Tibial nerve (tissue), 4 donors: Measurements from ENCODE around the gene GSN. TPM values are rescaled to one million over a fixed set of nuclear protein-coding genes. Genes with fewer than 3 reads are reported as not detected.

Source experiments
- DNase-seq, 2 donors: peaks; one replicate each; pipeline ENCODE4 v3.0.0-alpha.2; 2019; ENCODE audit warnings: low spot score in 2 of 2
- H3K27ac ChIP-seq, 4 donors: fragments of 200-600 bp; sonication (generic) in 3 of 4; one replicate each; pipeline ENCODE4 v1.5.1; 2017 to 2019; ENCODE audit warnings: mild to moderate bottlenecking in 1 of 4
- H3K27me3 ChIP-seq, 2 donors: fragments of 200-600 bp; sonication (generic) in 1 of 2; one replicate each; pipeline versions ENCODE4 v1.5.1 to v1.6.0; 2017 to 2019
- H3K36me3 ChIP-seq, 3 donors: fragments of 200-600 bp; sonication (generic); one replicate each; pipeline ENCODE4 v1.5.1; 2018 to 2019
- H3K4me1 ChIP-seq, 4 donors: fragments of 200-600 bp; sonication (generic) in 3 of 4; one replicate each; pipeline ENCODE4 v1.5.1; 2017 to 2019
- H3K4me3 ChIP-seq, 4 donors: fragments of 200-600 bp; sonication (generic) in 3 of 4; one replicate each; pipeline ENCODE4 v1.5.1; 2017 to 2019; ENCODE audit warnings: mild to moderate bottlenecking in 1 of 4, moderate library complexity in 1 of 4
- H3K9me3 ChIP-seq, 4 donors: fragments of 200-600 bp; sonication (generic) in 3 of 4; one replicate each; pipeline ENCODE4 v1.5.1; 2017 to 2019
- EP300 ChIP-seq, 2 donors: sonication (generic); formaldehyde crosslinking; IDR thresholded peaks; one replicate each; pipeline ENCODE4 v1.6.1; 2017; ENCODE audit warnings: antibody characterized with exemption in 2 of 2, mild to moderate bottlenecking in 1 of 2
- POLR2A ChIP-seq, 2 donors: fragments of 450-650 bp; IDR thresholded peaks; one replicate each; pipeline ENCODE4 v1.6.1; 2017; ENCODE audit warnings: antibody characterized with exemption in 2 of 2, mild to moderate bottlenecking in 2 of 2, moderate library complexity in 2 of 2
- WGBS, 2 donors: methylation state at CpG; one replicate each; pipeline ENCODE4 v1.1.5; 2018; 5-methylcytosine and 5-hydroxymethylcytosine counted together
- total RNA-seq, 4 donors: library from RNA; depleted of rRNA; stranded (reverse); fragments of >200 nt; gene quantifications; one replicate each; pipeline ENCODE4 v1.1.0, GENCODE V29; 2016
- TF ChIP-seq, protein P1 (sequence below), 5 experiments: fragments of 200-600 bp in 3 of 5; fragments of 450-650 bp in 2 of 5; sonication (generic) in 3 of 5; IDR thresholded peaks; one replicate each; pipeline ENCODE4 v1.5.1; 2016 to 2019; ENCODE audit warnings: antibody characterized with exemption in 5 of 5, mild to moderate bottlenecking in 3 of 5, moderate library complexity in 2 of 5

GSN gene
- total RNA-seq, 4 donors from 2014 or later = 1,899 to 6,678 (median 4,539) TPM

DNA sequence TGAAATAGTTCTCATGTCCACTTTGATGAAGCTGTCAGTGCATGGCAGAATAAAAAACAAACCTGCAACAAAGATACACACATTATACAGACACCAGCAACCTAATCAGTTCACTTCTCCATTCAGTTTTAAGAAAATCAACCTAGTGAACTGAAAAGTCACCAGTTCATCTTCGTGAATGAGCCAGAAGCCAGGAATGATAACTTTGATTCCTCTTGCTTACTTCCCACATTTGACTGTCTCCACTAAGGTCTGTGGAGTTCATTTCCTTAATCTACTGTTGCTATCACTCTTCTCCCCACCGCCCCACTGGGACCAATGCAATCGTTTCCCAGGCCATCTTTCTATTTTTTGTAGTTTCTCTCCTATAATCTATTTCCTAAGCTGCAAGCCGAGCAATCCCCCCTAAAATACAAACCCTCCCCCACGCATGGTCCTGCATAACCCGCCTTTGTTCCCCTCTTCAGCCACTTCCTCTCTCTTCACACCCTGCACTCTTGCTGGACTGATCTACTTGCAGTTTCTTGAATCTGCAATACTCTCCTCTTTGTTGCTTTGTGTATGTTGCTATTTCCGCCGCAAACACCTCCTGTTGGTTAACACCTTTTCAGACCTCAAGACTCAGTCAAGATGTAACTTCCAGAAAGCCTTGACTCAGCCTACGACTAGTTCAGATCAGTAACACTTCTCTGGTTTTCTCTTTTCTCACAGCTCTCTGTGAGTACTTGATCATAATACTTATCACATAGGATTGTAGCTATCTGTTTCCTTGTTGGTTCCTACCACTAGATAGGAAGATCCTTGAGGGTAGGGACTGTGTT, 85.5 kb downstream of the GSN start:
- WGBS, 2 donors = 46 to 54% methylated on average over 9 of the region's 9 CpGs
- H3K4me3 ChIP-seq = no peak overlapping the region
- no peak for DNase-seq
- H3K4me1 ChIP-seq = peaks cover 0 to 74% (median 41%) of the 10 kb centered on the region in 4 donors
- peaks cover 0 to 45% (median 0%) of the 10 kb centered on the region in 3 donors for H3K36me3 ChIP-seq
- H3K27ac ChIP-seq = peak overlapping the region in 3 of 4 donors; percentile 25 to 83 (median 52)
- no peaks in the 10 kb centered on the region for H3K9me3 ChIP-seq
- H3K27me3 ChIP-seq = no peaks in the 10 kb centered on the region
- TF ChIP-seq EP300 (IDR thresholded peaks at IDR 0.05) = no peak
- TF ChIP-seq, protein P1, sequence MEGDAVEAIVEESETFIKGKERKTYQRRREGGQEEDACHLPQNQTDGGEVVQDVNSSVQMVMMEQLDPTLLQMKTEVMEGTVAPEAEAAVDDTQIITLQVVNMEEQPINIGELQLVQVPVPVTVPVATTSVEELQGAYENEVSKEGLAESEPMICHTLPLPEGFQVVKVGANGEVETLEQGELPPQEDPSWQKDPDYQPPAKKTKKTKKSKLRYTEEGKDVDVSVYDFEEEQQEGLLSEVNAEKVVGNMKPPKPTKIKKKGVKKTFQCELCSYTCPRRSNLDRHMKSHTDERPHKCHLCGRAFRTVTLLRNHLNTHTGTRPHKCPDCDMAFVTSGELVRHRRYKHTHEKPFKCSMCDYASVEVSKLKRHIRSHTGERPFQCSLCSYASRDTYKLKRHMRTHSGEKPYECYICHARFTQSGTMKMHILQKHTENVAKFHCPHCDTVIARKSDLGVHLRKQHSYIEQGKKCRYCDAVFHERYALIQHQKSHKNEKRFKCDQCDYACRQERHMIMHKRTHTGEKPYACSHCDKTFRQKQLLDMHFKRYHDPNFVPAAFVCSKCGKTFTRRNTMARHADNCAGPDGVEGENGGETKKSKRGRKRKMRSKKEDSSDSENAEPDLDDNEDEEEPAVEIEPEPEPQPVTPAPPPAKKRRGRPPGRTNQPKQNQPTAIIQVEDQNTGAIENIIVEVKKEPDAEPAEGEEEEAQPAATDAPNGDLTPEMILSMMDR (IDR thresholded peaks at IDR 0.05) = no peak
- no peak for TF ChIP-seq POLR2A (IDR thresholded peaks at IDR 0.05)

DNA sequence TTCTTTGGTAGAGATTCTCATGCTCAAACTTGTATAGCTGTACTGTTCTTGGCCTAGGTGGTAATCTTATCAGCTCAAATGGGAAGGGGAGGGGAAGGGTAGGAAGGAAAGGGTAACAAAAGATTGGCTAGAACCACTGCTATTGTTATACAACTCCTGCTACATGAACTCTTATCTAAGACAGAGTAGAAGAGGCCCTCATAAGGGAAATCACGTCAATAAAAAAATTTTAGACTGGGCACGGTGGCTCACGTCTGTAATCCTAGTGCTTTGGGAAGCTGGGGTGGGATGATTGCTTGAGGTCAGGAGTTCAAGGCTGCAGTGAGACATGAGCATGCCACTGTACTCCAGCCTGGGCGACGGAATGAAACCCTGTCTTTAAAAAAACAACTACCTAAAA, 86.2 kb downstream of the GSN start:
- Histone ChIP-seq H3K27me3 (no peaks in the 10 kb centered on the region), H3K9me3 (no peaks in the 10 kb centered on the region), H3K4me3 (no peak overlapping the region), H3K36me3 (peaks cover 0 to 38% (median 0%) of the 10 kb centered on the region in 3 donors), H3K4me1 (peaks cover 0 to 75% (median 46%) of the 10 kb centered on the region in 4 donors), H3K27ac (peak overlapping the region in 3 of 4 donors; percentile 25 to 83 (median 52))
- peak in 1 of 2 donors; percentile 35 for TF ChIP-seq EP300 (IDR thresholded peaks at IDR 0.05)
- TF ChIP-seq, protein P1 (IDR thresholded peaks at IDR 0.05) = no peak
- no peak for DNase-seq
- 60 to 61% methylated on average over 5 of the region's 5 CpGs for WGBS, 2 donors

DNA sequence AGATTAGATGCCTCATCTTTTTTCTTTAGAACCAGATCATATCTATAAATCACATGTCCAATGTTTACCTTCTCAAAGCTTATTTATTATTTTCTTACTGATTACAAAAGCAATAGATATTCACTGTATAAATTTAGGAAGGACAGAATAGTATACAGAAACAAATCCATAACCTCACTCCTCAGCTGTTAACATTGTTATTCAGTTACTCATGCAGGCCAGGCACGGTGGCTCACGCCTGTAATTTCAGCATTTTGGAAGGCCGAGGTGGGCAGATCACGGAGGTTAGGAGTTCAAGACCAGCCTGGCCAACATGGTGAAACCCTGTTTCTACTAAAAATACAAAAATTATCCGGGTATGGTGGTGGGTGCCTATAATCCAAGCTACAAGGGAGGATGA, 86.8 kb downstream of the GSN start:
- Histone ChIP-seq H3K9me3 (no peaks in the 10 kb centered on the region), H3K4me1 (peaks cover 0 to 75% (median 46%) of the 10 kb centered on the region in 4 donors), H3K36me3 (peaks cover 0 to 37% (median 0%) of the 10 kb centered on the region in 3 donors), H3K27ac (peak overlapping the region in 2 of 4 donors; percentile 1 to 52), H3K27me3 (no peaks in the 10 kb centered on the region), H3K4me3 (no peak overlapping the region)
- no peak for DNase-seq
- 84 to 92% methylated on average over 5 of the region's 5 CpGs for WGBS, 2 donors
- TF ChIP-seq, protein P1 (IDR thresholded peaks at IDR 0.05) = no peak
- TF ChIP-seq POLR2A (IDR thresholded peaks at IDR 0.05) (no peak), EP300 (IDR thresholded peaks at IDR 0.05) (no peak)

DNA sequence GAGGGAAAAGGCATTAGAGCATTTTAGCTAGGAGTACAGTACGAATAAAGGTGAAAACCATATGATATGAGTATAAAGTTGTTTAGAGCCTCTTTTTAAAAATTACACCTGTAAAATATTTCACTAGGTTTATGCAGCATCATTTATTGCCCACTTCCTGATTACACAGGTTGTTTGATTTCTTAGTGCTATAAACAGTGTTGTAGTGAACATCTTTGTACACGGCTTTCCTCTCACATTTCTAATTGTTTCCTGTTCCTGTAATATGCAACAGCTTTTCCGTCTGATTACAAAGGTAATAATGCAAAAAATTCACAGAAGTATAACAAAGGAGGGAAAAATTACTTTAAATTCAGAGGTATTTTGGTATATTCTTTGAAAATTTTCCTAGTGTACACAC, 89.0 kb downstream of the GSN start:
- TF ChIP-seq, protein P1 (IDR thresholded peaks at IDR 0.05) = no peak
- TF ChIP-seq EP300 (IDR thresholded peaks at IDR 0.05) (no peak), POLR2A (IDR thresholded peaks at IDR 0.05) (no peak)
- peaks cover 0 to 75% (median 40%) of the 10 kb centered on the region in 4 donors for H3K4me1 ChIP-seq
- 77 to 85% methylated on average over 3 of the region's 3 CpGs for WGBS, 2 donors
- no peak overlapping the region for H3K4me3 ChIP-seq
- H3K36me3 ChIP-seq = peaks cover 0 to 37% (median 0%) of the 10 kb centered on the region in 3 donors
- no peaks in the 10 kb centered on the region for H3K9me3 ChIP-seq
- H3K27ac ChIP-seq = peak overlapping the region in 3 of 4 donors; percentile 14 to 46 (median 42)
- no peak for DNase-seq
- no peaks in the 10 kb centered on the region for H3K27me3 ChIP-seq

DNA sequence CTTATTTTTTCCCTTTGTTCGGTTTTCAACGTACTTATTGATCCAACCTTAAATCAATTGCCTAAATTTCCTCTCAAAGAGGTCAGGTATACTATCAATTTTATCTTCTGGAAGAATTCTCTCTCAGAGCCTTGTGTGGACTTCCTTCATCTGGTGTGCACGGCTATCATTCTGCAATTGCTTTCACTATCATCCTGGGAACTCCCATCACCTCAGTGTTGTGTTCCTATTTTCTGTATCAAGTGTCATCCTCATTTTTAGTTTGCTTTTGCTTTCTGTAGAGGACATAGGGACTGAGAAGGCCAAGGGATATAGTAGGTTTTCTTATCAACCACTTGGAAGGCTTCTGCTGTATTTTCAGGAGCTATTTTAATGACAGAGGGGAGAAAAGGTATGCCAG, 90.8 kb downstream of the GSN start:
- no peak overlapping the region for H3K4me3 ChIP-seq
- TF ChIP-seq POLR2A (IDR thresholded peaks at IDR 0.05) (no peak), EP300 (IDR thresholded peaks at IDR 0.05) (no peak)
- TF ChIP-seq, protein P1 (IDR thresholded peaks at IDR 0.05) = no peak
- WGBS, 2 donors = 65 to 67% methylated on average over 3 of the region's 3 CpGs
- peaks cover 0 to 76% (median 46%) of the 10 kb centered on the region in 4 donors for H3K4me1 ChIP-seq
- peaks cover 0 to 19% (median 0%) of the 10 kb centered on the region in 3 donors for H3K36me3 ChIP-seq
- peak overlapping the region in 3 of 4 donors; percentile 38 to 66 (median 42) for H3K27ac ChIP-seq
- no peaks in the 10 kb centered on the region for H3K27me3 ChIP-seq
- H3K9me3 ChIP-seq = no peaks in the 10 kb centered on the region
- DNase-seq = no peak
